Ishikawa (cell line): ENCODE measurements around the gene NCF4.
A peak's percentile ranks its signal among the peaks of the same experiment; 100 is the strongest.

Source experiments
- CEBPB ChIP-seq: IDR thresholded peaks from 2 replicates; pipeline ENCODE4 v1.6.1; 2012
- CREB1 ChIP-seq: IDR thresholded peaks from 2 replicates; pipeline ENCODE4 v1.6.1; 2012; ENCODE audit warnings: low read depth
- EGR1 ChIP-seq: IDR thresholded peaks from 2 replicates; pipeline ENCODE4 v1.6.1; 2012
- EP300 ChIP-seq: IDR thresholded peaks from 2 replicates; pipeline ENCODE4 v1.6.1; 2012; ENCODE audit warnings: borderline replicate concordance
- FOXM1 ChIP-seq: IDR thresholded peaks from 2 replicates; pipeline ENCODE4 v1.6.1; 2012; ENCODE audit warnings: low read depth, borderline replicate concordance
- NFIC ChIP-seq: IDR thresholded peaks from 2 replicates; pipeline ENCODE4 v1.6.1; 2012
- RAD21 ChIP-seq: IDR thresholded peaks from 2 replicates; pipeline ENCODE4 v1.6.1; 2012; ENCODE audit warnings: low read depth
- TAF1 ChIP-seq: IDR thresholded peaks from 2 replicates; pipeline ENCODE4 v1.6.1; 2012; ENCODE audit warnings: low read depth, mild to moderate bottlenecking
- TCF12 ChIP-seq: IDR thresholded peaks from 2 replicates; pipeline ENCODE4 v1.6.1; 2012; ENCODE audit warnings: low read depth
- TEAD4 ChIP-seq: IDR thresholded peaks from 2 replicates; pipeline ENCODE4 v1.6.1; 2012
- YY1 ChIP-seq: IDR thresholded peaks from 2 replicates; pipeline ENCODE4 v1.6.1; 2012; ENCODE audit warnings: low read depth
- ZBTB7A ChIP-seq: IDR thresholded peaks from 2 replicates; pipeline ENCODE4 v1.6.1; 2012; ENCODE audit warnings: low read depth
- TF ChIP-seq, protein P1 (sequence below): IDR thresholded peaks from 2 replicates; pipeline ENCODE4 v1.6.1; 2012
- TF ChIP-seq, protein P2 (sequence below): IDR thresholded peaks from 2 replicates; pipeline ENCODE4 v1.6.1; 2012; ENCODE audit warnings: low read depth, mild to moderate bottlenecking
- TF ChIP-seq, protein P3 (sequence below): IDR thresholded peaks from 2 replicates; pipeline ENCODE4 v1.6.1; 2012

Gene NCF4

GRCh38 chr22:36862251-36863242 lies 1.7 kb downstream of the NCF4 start:
- TF ChIP-seq TAF1: no peak
- TF ChIP-seq FOXM1: no peak
- TF ChIP-seq CREB1: no peak
- TF ChIP-seq, protein P1, sequence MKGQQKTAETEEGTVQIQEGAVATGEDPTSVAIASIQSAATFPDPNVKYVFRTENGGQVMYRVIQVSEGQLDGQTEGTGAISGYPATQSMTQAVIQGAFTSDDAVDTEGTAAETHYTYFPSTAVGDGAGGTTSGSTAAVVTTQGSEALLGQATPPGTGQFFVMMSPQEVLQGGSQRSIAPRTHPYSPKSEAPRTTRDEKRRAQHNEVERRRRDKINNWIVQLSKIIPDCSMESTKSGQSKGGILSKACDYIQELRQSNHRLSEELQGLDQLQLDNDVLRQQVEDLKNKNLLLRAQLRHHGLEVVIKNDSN: no peak
- no peak for TF ChIP-seq ZBTB7A
- TF ChIP-seq, protein P2, sequence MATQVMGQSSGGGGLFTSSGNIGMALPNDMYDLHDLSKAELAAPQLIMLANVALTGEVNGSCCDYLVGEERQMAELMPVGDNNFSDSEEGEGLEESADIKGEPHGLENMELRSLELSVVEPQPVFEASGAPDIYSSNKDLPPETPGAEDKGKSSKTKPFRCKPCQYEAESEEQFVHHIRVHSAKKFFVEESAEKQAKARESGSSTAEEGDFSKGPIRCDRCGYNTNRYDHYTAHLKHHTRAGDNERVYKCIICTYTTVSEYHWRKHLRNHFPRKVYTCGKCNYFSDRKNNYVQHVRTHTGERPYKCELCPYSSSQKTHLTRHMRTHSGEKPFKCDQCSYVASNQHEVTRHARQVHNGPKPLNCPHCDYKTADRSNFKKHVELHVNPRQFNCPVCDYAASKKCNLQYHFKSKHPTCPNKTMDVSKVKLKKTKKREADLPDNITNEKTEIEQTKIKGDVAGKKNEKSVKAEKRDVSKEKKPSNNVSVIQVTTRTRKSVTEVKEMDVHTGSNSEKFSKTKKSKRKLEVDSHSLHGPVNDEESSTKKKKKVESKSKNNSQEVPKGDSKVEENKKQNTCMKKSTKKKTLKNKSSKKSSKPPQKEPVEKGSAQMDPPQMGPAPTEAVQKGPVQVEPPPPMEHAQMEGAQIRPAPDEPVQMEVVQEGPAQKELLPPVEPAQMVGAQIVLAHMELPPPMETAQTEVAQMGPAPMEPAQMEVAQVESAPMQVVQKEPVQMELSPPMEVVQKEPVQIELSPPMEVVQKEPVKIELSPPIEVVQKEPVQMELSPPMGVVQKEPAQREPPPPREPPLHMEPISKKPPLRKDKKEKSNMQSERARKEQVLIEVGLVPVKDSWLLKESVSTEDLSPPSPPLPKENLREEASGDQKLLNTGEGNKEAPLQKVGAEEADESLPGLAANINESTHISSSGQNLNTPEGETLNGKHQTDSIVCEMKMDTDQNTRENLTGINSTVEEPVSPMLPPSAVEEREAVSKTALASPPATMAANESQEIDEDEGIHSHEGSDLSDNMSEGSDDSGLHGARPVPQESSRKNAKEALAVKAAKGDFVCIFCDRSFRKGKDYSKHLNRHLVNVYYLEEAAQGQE: no peak
- TF ChIP-seq NFIC: no peak

GRCh38 chr22:36863281-36863680 lies 2.5 kb downstream of the NCF4 start:
- TF ChIP-seq NFIC (no peak), EGR1 (no peak), ZBTB7A (no peak), RAD21 (no peak), TEAD4 (no peak), CEBPB (no peak), FOXM1 (no peak), YY1 (no peak), TCF12 (no peak), CREB1 (no peak), TAF1 (no peak), EP300 (no peak)
- TF ChIP-seq, protein P3, sequence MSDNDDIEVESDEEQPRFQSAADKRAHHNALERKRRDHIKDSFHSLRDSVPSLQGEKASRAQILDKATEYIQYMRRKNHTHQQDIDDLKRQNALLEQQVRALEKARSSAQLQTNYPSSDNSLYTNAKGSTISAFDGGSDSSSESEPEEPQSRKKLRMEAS: no peak
- TF ChIP-seq, protein P1: no peak
- TF ChIP-seq, protein P2: no peak

DNA sequence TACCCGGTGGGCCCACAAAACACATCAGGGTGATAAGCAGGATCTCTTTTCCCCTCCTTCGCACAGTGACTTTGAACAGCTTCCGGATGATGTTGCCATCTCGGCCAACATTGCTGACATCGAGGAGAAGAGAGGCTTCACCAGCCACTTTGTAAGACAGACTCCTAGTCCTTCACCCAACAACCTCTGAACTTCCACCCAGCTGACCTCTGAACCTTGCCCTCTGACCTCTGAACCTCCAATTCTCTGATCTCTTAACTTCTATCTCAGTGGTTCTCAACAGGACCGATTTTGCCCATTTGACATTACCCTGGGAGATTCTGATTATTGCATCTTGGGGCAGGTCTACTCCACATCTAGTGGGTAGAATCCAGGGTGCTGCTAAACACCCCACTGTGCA lies 3.2 kb downstream of the NCF4 start:
- no peak for TF ChIP-seq NFIC
- TF ChIP-seq RAD21: no peak
- TF ChIP-seq TAF1: no peak
- no peak for TF ChIP-seq TEAD4
- no peak for TF ChIP-seq CREB1
- TF ChIP-seq ZBTB7A: no peak

DNA sequence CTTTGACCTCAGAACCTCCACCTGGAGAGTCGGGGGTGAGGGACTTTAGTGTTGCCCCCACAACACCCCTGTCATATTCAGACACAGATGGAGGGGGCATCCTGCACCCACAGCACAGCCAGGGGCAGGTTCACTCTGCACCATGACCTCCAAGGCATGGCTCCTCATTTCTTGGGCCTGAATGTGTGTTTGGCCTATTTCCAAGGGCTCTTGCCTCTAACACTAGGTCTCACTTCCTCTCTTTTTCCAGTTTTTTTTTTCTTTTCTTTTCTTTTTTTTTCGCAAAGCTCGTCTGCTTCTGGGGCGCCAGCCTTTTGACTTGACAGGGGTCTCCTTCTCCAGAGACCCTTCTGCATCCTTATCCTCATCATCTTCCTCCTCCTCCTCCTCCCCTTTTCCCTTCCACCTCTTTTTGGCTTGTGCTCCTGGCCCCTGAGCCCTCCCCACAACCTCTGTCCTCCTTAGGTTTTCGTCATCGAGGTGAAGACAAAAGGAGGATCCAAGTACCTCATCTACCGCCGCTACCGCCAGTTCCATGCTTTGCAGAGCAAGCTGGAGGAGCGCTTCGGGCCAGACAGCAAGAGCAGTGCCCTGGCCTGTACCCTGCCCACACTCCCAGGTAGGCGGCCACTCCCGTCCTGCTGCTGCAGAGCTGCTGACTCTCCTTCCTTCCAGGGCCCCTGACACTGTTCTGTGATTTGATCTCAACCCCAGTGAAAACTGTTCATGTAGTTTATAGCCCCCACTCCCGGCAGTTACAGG lies 3.8 kb downstream of the NCF4 start:
- TF ChIP-seq FOXM1 (no peak), NFIC (no peak)

- TF ChIP-seq, protein P1: no peak
- TF ChIP-seq, protein P2: peak; percentile 89
- TF ChIP-seq CEBPB: no peak
Measured at GRCh38 chr22:36865346-36865745, 4.5 kb downstream of the NCF4 start.
